Body of pancreas (tissue), 4 donors: ENCODE measurements around the gene B3GALT5. TPM values are rescaled to one million over a fixed set of nuclear protein-coding genes. Genes with fewer than 3 reads are reported as not detected.

Source experiments
- ATAC-seq: fragments of 150-250 bp; one replicate; pipeline ENCODE4 v1.9.1; 2016
- DNase-seq, 4 donors: peaks; one replicate each; pipeline ENCODE4 v3.0.0-alpha.2; 2019
- H3K27ac ChIP-seq, 4 donors: fragments of 200-600 bp; sonication (generic); 1 replicate in 3 of 4; 2 replicates in 1 of 4; pipeline versions ENCODE4 v1.5.1 to v1.6.1; 2016 to 2019; ENCODE audit warnings: mild to moderate bottlenecking in 1 of 4, mixed read lengths in 1 of 4, moderate library complexity in 1 of 4
- H3K27me3 ChIP-seq, 2 donors: fragments of 200-600 bp; sonication (generic); one replicate each; pipeline ENCODE4 v1.6.0; 2016; ENCODE audit warnings: mild to moderate bottlenecking in 1 of 2
- H3K36me3 ChIP-seq, 2 donors: fragments of 200-600 bp; sonication (generic); replicated peaks in 1 of 2; 2 replicates each; pipeline ENCODE4 v1.5.1; 2016; ENCODE audit warnings: low read depth in 2 of 2; ENCODE audit not compliant: insufficient read depth in 1 of 2
- H3K4me1 ChIP-seq: fragments of 200-600 bp; sonication (generic); one replicate; pipeline ENCODE4 v1.6.0; 2016
- H3K4me3 ChIP-seq, 2 donors: fragments of 200-600 bp; sonication (generic); 1 replicate in 1 of 2; 2 replicates in 1 of 2; pipeline ENCODE4 v1.5.1; 2016 to 2019
- H3K9me3 ChIP-seq, 3 donors: fragments of 200-600 bp; sonication (generic); 1 replicate in 2 of 3; 2 replicates in 1 of 3; pipeline ENCODE4 v1.5.1; 2016
- CTCF ChIP-seq, 7 experiments: fragments of 450-650 bp in 4 of 7; fragments of 200-600 bp in 3 of 7; sonication (generic) in 3 of 7; IDR thresholded peaks; one replicate each; pipeline ENCODE4 v1.5.1; 2016 to 2019; ENCODE audit warnings: antibody characterized with exemption in 7 of 7
- POLR2A ChIP-seq, 3 donors: fragments of 450-650 bp; IDR thresholded peaks; one replicate each; pipeline ENCODE4 v1.6.1; 2016; ENCODE audit warnings: antibody characterized with exemption in 3 of 3, mild to moderate bottlenecking in 2 of 3
- WGBS, 2 donors: methylation state at CpG; one replicate each; pipeline ENCODE4 v1.1.5; 2017; 5-methylcytosine and 5-hydroxymethylcytosine counted together
- intact Hi-C: fragments of 100-400 bp; cut with DNase I; formaldehyde crosslinking; loops from one replicate; pipeline ENCODE4 v1.15.1; 2023
- total RNA-seq, 2 donors: library from RNA; depleted of rRNA; stranded (reverse); fragments of >200 nt; gene quantifications; one replicate each; pipeline ENCODE4 v1.1.0, GENCODE V29; 2016

B3GALT5 gene
- total RNA-seq, 2 donors from 2014 or later = 4.9 to 5.6 TPM

- peak in 2 of 4 donors; percentile 29 to 36 for DNase-seq
- Histone ChIP-seq H3K27ac (peak overlapping the region; percentile 62 to 81 (median 72)), H3K4me1 (peaks cover 29% of the 10 kb centered on the region), H3K27me3 (peaks cover 0 to 4% of the 10 kb centered on the region in 2 donors), H3K4me3 (no peak overlapping the region), H3K9me3 (no peaks in the 10 kb centered on the region), H3K36me3 (no peaks in the 10 kb centered on the region)
- WGBS, 2 donors = 54 to 58% methylated on average over 18 to 19 of the region's 19 CpGs
- intact Hi-C loops = no loop called here
- TF ChIP-seq CTCF (IDR thresholded peaks at IDR 0.05) (no peak), POLR2A (IDR thresholded peaks at IDR 0.05) (peak; percentile 23 to 33 (median 26))
- peak; percentile 33 for ATAC-seq
Observed at GRCh38 chr21:39611551-39612190, 1.1 kb upstream of the B3GALT5 start.

DNA sequence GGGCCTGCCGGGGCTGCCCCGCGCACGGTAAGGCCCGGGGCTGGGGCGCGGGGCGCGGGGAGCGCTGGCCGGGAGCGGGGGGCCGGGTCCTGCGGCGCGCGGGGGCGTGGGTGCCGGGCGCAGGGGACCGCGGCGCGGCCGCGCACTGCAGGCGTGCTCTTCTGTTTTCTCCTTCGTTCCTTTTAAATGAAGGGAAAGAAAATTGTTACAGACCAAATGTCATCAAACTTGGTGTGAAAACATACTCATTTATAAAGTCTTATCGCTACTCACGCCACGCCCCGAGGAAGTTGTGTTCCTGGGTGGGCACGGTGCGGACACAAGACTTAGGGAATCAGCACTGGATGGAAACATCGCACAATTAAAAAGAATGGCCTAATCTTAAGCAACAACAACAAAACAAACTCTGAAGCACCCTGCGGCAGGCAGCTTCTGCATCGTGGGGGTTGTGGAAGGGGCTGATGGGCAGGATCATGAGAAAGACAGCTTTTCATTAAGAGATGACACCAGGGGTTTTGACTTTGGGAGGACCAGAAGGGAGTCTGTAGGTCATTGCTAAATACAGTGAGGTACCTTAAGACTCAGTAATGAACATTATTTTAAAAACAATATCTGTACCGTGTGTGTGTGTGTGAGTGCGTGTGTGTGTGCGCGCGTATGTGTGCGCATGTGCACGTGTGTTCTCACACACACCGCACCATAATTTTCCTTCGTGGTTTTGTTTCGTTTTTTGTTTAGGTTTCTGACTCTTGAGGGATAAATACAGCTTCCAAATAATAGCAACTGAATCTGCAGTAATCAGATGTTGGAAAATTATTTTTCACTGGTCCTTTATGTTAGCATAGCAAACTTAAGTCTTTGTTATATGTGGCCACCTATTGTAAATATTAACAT is 548 bp downstream of the B3GALT5 start:
- peaks cover 29% of the 10 kb centered on the region for H3K4me1 ChIP-seq
- H3K9me3 ChIP-seq = no peaks in the 10 kb centered on the region
- intact Hi-C loops = no loop called here
- ATAC-seq (no peak), DNase-seq (no peak)
- TF ChIP-seq CTCF (IDR thresholded peaks at IDR 0.05) (no peak), POLR2A (IDR thresholded peaks at IDR 0.05) (no peak)
- H3K27me3 ChIP-seq = peaks cover 0 to 4% of the 10 kb centered on the region in 2 donors
- H3K27ac ChIP-seq = peak overlapping the region; percentile 29 to 81 (median 72)
- H3K36me3 ChIP-seq = no peaks in the 10 kb centered on the region
- H3K4me3 ChIP-seq = no peak overlapping the region
- WGBS, 2 donors = 7 to 24% methylated on average over 20 to 43 of the region's 47 CpGs

DNA sequence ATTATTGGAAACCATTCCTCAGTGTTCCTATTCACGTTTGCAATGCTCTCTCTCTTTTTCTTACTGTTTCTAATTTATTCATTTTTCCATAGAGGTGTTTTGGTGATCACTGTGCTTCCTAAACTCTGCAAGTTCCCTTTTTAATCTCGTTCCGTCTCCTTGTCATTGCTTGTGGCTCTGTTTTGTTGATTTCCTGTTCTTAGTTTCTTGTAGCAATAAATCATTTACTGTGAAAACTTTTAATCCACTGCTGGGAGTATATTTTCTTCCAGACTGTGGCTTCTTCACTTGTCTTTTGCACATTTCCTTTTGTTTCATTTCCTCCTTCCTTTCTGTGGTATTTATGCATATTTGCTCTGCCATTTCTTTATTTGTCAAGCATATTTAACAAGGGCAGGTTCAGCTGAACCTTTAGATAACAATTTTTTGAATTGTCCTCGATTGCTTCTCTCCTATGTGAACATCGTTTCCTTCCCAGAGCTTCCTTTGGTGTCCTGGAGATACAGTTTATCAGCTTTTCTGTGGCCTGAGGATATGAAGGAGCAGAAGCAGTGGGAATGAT is 3.6 kb downstream of the B3GALT5 start:
- H3K27ac ChIP-seq = peak overlapping the region in 2 of 4 donors; percentile 19 to 38
- H3K36me3 ChIP-seq = no peaks in the 10 kb centered on the region
- H3K9me3 ChIP-seq = no peaks in the 10 kb centered on the region
- H3K4me3 ChIP-seq = no peak overlapping the region
- DNase-seq = no peak
- intact Hi-C loops = no loop called here
- WGBS, 2 donors = 21 to 34% methylated on average over 5 of the region's 5 CpGs
- peaks cover 0 to 4% of the 10 kb centered on the region in 2 donors for H3K27me3 ChIP-seq
- no peak for ATAC-seq
- TF ChIP-seq POLR2A (IDR thresholded peaks at IDR 0.05) (no peak), CTCF (IDR thresholded peaks at IDR 0.05) (no peak)
- peaks cover 19% of the 10 kb centered on the region for H3K4me1 ChIP-seq

DNA sequence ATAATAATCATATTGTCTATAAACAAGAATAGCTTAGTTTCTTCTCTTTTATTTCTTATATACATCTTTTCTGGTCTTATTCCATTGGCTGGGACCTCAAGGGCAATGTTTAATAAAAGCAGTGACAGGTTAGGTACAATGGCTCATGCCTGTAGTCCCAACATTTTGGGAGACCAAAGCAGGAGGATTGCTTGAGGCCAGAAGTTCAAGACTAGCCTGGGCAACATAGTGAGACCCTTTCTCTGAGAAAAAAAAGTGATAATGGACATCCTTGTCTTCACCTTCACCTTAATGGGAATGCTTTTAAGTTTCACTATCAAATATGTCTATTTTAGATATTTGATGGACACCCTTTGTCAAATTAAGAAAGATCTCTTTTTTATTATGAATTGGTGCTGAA is 8.1 kb downstream of the B3GALT5 start:
- TF ChIP-seq CTCF (IDR thresholded peaks at IDR 0.05) (no peak), POLR2A (IDR thresholded peaks at IDR 0.05) (no peak)
- Histone ChIP-seq H3K4me1 (no peaks in the 10 kb centered on the region), H3K27me3 (no peaks in the 10 kb centered on the region), H3K4me3 (no peak overlapping the region), H3K9me3 (no peaks in the 10 kb centered on the region), H3K27ac (no peak overlapping the region), H3K36me3 (no peaks in the 10 kb centered on the region)
- no peak for ATAC-seq
- intact Hi-C loops = no loop called here
- DNase-seq = no peak
